DMS53 treated with DMSO at 0.1 percent for 48 hours (cell line): ENCODE data around the gene TM9SF2.

Experiments used
- DNase-seq: peaks from one replicate; lab custom pipeline; 2025; ENCODE audit not compliant: unreplicated experiment; lab: John Stamatoyannopoulos, UW

Gene TM9SF2

GRCh38 chr13:99495466-99496183, 5.6 kb upstream of the TM9SF2 start:
- DNase-seq = no peak

- no peak for DNase-seq
These were observed 4.8 kb upstream of the TM9SF2 start for GRCh38 chr13:99496184-99497142.

DNA sequence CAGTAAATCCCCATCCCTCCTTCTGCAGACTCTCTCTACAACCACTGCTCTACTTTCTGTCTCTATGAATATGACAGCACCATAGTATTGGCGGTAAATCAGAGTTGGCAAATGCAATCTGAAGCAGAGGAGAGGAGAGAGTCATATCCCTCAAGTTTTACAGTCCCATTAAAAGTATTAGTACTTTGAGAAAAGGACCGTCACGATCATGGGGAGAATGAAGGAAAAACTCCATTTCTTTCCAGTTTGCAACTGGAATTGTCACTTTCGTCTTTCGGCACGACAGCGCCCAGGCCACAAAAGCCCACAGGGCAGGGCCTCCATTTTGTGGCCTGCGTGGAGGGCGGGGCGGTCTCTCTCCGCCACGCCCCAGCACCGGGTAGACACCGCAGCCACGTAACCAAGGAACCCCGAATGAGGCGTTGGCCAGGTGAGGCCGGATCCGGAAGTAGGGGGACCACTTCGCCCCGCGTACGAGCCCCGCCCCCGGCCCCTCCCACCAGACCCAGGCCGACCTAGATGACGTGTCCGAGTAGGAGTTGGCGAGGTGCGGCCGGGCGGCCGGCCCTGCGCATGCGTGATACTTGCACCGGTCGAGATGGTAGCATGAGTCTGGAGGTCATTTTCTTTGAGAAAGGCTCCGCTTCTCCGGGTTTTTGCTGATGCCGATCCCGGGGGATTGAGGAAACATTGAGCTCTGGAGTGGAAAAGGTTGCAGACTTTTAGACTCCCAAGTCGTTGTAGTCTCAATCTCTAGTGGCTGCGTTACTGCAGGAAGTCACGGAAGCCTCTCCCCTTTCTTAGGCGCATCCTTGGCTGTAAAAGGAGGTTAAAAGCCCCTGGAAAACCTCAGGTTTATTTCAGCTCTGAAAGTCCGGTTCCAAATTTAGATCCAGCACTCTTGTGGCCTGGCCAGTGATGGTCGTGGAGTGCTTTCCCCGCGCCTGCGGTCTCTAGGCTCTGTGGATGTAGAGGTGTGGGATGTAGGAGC, 2.8 kb upstream of the TM9SF2 start:
- DNase-seq = peak; percentile 64

GRCh38 chr13:99500839-99501183, 461 bp upstream of the TM9SF2 start:
- DNase-seq = no peak

DNA sequence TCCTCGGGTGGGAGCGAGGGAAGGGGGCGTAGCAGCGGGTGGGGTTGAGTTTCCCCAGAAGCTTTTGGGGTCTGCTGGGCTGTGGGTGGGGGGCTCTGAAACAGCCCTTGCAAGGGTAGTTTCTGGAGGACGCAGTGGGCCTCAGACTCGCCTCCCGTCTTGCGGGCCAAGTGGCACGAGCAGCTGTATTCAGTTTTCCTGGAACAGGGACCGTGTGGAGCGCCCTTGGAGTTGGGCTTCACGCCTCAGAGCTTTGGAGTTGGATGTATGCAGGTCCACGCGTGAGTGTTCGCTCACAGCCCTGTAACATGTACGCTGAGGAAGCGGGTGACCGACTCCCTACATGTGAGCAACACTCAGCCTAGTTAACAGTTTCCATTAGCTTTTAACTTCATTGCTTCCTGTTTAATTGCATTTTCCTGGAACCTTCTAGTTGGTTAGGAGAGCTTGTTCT, 603 bp downstream of the TM9SF2 start:
- DNase-seq = no peak

DNA sequence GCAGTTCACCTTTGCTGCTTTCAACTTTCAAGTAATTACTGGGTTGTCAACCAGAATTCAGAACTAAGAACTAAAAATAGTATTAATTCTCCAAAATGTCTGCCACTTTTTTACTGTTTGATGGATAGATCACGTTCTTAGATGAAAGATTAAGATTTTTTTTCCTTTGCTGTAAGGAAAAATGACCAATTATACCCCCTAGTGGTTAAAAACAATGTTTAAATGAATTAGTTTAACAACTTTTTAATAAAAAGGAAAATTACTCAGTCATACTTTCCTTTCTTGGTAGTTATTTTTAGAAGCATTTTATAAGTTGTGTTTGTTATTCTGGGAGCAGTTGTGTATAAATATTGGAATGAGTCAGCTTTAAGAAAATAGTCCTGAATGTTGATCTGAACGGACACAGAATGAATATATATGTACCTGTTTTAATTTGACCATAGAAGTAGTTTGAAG, 4.6 kb downstream of the TM9SF2 start:
- no peak for DNase-seq

- no peak for DNase-seq
These were observed 5.4 kb downstream of the TM9SF2 start for GRCh38 chr13:99506634-99507033.

DNA sequence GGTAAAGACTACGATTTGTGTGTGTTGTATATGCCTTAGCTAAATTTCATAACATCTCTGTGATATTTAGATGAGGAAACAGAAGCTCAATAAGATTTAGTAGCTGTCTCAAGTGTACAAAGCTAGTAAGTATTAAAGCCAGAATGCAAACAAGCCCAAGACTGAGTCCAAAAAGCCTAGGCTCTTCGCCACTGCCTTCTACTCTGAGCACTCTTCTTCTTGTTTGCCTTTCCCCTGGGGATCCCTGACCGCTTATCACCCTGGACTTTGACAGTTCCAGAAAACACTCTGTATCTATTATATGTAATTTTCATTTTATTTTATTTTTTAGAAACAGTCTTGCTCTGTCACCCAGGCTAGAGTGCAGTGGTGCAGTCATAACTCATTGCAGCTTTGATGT, 5.8 kb downstream of the TM9SF2 start:
- DNase-seq = no peak

DNA sequence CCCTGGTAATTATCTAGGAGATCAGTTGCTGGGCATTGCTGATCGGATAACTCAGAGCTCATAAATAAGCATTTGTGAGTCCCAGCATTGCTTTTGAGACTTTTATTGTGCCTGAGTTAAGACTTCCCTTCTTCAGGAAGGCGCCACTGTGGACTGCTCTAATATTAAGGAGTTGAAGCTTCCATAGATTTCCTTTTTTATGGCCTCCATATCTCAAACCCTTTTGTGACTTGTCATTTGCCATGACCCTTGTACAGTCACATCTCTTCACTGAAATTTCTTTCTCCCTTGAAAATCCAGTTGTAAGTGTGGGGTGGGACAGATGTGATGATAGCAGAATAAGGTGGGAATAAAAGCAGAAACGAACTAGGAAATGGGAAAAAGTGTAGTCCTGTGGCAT, 6.3 kb downstream of the TM9SF2 start:
- DNase-seq = no peak

DNA sequence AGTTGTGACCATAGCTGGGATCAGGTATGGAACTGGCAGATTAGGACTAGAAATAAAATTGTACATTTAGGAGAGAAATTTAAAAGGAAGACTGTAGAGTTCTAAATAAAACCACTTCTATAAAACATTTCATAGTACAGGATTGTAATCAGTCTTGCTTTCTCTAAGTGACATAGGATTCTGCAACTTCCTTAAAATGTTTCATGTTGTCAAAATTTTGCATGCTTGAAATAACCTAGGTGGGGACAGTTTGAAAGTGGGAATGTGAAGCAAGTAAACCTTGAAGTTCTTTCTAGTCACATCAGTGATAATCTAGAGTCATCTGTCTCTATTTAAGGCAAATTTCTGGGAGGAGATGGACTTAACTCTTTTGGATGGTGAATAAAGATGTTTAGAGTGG, 6.7 kb downstream of the TM9SF2 start:
- no peak for DNase-seq

DNA sequence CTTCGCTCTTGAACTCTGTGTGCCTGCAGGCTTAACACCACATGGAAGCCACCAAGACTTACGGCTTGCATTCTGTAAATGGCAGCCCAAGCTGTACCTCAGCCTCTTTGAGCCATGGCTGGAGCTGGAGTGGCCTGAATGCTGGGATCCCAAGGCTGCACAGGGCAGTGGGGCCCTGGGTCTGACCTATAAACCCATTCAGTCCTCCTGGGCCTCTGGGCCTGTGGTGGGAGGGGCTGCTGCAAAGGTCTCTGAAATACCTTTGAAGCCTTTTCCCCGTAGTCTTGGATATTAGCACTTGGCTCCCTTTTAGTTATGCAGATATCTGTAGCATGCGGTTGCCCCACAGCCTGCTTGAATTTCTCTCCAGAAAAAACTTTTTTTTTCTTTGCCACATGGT, 8.2 kb downstream of the TM9SF2 start:
- no peak for DNase-seq

DNA sequence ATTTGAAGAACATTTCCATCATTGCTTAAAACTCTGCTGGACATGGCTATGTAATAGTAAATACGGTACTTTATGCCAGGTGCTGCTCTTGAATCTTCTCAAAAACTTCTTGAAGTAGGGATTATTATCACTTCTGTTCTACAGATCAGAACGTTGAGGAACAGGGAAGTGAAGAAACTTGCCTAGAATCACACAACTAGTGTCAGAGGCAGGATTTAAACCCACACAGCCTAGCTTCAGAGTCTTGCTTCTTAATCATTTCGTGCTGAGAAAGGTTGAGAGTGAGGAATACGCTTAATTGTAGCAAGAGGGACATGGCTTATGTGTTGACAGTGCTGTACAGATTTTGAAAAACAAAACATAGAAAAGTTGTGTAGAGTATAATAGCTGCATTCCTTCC, 13.5 kb downstream of the TM9SF2 start:
- no peak for DNase-seq

DNA sequence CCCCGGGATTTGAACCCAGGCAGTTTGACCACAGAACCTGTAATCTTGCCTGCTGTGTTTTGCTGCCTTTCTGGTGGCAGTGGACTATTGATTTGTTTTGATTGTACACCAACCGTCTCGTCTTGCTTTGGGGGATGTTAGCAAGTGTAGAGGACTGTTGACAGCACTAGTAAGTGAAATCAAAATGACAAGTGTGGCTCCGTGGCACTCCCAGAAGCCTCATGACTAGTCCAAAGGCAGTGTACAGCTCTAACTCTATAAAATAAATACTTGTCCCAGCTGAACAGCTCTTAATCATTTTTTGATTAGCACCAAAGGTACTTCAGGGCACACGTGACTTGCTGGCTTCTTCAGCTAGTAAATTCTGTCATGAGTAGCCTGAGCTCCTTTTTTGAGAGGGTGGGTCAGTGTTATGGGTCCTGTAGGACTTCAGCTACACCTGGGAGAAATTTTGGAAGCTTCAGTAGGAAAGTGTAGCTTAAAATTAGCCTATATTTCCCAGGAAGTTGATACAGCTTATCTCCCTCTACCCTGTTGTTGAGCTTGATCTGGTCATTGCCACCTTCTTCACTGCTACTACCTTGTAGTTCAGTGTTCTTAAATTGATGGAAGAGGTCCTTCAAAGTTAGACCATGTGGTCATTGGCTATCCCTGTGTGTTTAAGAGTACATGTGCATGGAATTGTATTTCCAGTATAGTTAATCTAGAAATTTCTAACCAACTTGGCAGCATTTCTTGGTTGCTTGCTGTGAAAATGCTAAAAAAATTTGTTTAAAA, 15.1 kb downstream of the TM9SF2 start:
- no peak for DNase-seq

- DNase-seq = no peak
These were observed 16.3 kb downstream of the TM9SF2 start for GRCh38 chr13:99517577-99517976.

DNA sequence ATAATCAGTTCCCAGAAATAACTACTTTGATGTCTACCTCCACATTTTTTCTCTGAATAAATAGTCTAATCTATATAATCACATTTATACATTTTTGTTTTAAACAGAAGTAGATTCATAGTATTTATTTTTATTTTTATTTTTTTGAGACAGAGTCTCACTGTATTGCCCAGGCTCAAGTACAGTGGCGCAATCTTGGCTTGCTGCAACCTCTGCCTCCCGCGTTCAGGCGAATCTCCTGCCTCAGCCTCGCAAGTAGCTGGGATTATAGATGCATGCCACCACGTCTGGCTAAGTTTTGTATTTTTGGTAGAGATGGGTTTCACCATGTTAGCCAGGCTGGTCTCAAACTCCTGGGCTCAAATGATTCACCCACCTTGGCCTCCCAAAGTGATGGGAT, 16.7 kb downstream of the TM9SF2 start:
- DNase-seq = no peak

DNA sequence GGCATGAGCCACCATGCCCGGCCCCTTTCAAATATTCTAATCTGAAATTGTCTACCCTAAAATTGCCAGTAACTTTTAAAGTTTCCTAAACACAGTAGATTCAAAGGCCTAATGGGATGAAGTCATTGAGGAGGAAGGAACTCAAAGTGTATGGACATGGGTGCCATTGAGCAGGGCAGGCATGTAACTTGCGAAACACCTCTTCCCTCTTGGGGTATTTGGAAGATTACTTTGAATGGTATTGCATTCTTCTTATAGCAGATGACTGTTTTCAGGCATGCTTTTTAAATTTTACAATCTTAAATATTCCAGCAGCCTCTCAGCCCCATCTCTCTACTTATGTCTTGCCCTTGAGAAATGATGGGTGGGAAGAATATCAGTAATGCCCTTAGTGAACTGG, 21.0 kb downstream of the TM9SF2 start:
- DNase-seq = no peak

- no peak for DNase-seq
These were observed 22.6 kb downstream of the TM9SF2 start for GRCh38 chr13:99523838-99524237.

- no peak for DNase-seq
These were observed 24.7 kb downstream of the TM9SF2 start for GRCh38 chr13:99525967-99526366.

DNA sequence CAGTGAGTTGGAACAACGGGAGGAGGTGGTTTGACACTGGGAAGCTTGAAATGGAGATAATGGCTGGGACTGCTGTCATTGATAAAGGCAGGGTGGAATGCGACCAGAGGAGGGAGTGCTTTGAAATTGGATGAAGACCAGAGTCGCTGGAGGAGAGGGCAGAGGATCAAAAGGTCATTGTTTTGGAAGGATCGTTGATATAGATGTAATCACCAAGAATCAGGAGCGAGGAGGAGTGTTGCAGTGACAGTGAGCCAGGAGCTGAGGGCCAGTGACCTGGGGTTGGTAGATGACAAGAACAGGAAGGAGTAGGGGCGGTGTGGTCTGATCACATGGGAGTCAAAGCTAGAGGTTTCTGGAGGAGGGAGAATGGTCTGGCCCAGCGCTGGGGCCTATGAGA, 25.3 kb downstream of the TM9SF2 start:
- DNase-seq = no peak

DNA sequence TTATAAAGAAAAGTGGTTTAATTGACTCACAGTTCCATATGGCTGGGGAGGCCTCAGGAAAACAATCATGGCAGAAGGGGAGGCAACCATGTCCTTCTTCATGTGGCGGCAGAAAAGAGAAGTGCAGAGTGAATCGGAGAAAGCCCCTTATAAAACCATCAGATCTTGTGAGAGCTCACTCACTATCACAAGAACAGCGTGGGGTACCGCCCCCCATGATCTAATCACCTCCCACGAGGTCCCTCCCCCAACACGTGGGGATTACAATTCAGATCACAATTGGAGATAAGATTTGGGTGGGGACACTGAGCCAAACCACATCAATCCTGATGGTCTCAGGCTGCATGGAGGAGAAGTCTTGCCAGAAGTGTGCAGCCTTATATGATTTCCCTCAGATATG, 26.0 kb downstream of the TM9SF2 start:
- no peak for DNase-seq
